ENCODE results near the gene SLC24A5.
A peak's percentile ranks its signal among the peaks of the same experiment; 100 is the strongest.

Gene SLC24A5

DNA sequence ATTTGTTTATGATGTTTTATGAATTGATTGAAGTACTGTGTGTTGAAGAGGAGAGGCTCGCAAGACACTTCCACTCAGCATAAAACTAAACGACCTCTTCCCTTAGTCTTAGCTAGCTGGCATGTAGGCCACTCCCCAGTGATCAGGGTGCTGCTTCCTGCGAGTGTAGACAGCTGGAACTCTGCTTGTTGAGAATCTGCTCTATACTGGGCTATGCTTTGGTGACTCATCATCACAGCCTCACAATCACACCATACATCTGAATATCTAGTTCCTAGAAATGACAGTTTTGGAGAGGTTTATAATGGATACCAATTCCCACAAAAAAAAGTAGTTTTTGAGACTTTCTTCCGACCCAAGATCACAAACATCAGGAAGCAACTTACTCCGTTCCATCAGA is 1.5 kb upstream of the SLC24A5 start:
- no peak for DNase-seq

DNA sequence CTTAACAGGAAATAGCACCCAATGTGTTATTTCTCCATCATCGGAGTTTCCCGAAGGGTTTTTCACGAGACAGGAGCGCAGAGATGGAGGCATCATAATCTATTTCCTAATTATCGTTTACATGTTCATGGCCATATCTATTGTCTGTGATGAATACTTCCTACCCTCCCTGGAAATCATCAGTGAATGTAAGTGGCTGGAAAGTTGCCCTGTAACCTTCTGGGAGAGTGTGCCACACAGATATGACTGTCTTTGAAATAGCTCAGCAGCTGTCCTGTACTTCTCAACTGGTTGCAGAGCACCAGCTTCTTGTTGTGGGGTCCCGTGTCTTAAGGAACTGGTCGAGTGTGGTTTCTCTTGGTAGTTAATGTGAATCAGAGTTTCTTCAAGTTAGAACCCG is 1.1 kb downstream of the SLC24A5 start:
- no peak for DNase-seq

DNA sequence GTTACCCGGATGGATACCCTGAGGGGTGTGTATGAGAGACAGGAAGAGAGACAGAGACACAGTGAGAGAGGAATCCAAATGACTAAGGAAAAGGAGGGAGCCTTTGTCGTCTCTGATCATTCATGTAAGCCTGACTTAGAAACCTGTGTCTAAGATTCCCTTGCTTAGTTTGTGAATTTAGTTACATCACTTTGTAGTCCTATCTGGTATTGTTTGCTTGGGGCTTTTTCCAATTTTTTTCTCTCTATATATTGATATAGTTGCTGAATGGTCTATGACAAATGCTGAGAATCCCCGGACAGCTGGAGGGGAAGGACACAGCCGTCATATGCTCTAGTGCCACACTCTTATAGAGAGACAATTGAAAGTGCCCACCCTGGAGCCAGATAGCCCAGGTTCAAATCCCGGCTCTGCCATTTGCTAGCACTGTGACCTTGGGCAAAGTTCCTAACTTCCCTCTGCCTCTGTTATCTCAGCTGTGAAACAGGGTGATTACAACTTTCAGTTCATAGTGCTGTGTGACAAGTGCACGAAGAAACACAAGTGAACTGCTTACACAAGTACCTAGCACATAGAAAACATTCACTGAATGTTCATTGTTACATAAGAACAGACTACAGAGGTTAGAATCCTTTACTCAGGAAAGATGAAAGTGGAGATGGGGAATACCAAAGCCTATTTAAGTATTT is 6.0 kb downstream of the SLC24A5 start:
- DNase-seq, result no peak

DNA sequence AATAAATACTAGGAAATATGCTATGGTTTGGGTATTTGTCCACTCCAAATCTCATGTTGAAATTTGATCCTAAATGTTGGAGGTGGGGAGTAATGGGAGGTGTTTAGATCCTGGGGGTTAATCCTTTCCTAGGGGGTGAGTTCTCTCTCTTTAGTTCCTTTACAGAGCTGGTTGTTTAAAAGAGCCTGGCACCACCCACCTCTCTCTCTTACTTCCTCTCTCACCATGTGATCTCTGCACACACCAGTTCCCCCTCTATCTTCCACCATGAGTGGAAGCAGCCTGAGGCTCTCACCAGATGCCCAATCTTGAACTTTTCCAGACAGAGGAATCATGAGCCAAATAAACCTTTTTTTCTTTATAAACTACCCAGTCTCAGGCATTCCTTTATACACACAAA is 10.5 kb downstream of the SLC24A5 start:
- no peak for DNase-seq

DNA sequence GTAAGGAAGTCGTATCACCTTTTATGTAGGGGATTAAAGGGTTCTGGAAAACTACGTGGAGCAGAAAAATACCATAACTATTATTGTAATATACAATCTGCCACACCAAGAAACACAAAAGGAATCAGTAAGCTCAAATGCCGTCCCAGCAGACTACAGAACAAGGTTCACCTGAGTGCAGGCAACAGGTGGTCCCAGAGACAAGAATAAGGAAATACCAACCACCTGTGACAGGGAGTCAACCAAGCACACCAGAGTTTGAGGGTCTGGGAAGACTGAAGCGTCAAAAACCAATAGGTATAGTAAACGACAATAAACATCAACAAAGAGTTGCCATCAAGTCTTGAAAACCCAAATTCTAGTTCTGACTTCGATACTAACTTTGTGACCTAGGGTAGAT is 12.1 kb downstream of the SLC24A5 start:
- DNase-seq, result no peak

GRCh38 chr15:48143856-48144255 is 23.1 kb downstream of the SLC24A5 start:
- DNase-seq, result no peak

GRCh38 chr15:48144889-48145288 is 24.1 kb downstream of the SLC24A5 start:
- no peak for DNase-seq

DNA sequence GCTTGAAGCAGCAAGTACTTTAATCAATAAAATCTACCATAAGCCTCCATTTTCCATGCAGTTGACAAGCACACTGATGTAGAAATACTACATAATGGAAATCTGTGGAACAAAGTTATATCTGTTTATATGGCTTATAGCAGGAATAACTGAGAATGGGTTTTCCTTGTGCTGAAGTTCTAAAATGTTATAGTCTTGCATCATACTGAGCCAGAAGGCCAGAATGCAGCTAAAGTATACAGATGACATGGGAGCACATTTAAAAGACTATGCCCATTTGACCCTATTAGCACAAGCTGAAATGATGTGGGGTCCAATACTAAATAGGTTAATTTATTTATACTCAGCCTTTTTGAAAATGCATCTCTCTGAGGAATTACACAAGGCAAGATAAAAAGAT is 25.1 kb downstream of the SLC24A5 start:
- no peak for DNase-seq

- no peak for DNase-seq
Observed at GRCh38 chr15:48147358-48147757, 26.6 kb downstream of the SLC24A5 start.

GRCh38 chr15:48149858-48150257 is 29.1 kb downstream of the SLC24A5 start:
- DNase-seq, result no peak

- no peak for DNase-seq
Observed at GRCh38 chr15:48153526-48153925, 32.7 kb downstream of the SLC24A5 start.

- DNase-seq, result no peak
Observed at GRCh38 chr15:48168616-48169015, 47.8 kb downstream of the SLC24A5 start.

DNA sequence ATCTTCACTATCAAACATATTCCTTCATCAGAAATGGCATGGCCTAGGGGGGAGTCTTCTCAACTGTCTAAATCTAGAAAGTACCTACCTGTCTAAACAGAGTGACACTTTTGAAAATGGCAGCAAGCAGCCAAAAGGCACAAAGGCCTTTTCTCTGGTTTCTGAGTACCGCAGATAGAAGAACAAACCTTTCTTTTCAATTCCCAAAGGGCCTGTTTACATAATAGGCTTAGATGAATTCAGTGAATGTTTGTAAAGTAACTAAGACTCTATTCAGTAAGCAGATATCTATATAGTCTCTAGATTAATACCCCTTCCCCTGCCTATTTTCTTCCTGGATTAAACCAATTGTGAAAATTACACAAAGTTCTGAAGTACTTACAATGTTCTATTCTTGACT is 50.2 kb downstream of the SLC24A5 start:
- no peak for DNase-seq

DNA sequence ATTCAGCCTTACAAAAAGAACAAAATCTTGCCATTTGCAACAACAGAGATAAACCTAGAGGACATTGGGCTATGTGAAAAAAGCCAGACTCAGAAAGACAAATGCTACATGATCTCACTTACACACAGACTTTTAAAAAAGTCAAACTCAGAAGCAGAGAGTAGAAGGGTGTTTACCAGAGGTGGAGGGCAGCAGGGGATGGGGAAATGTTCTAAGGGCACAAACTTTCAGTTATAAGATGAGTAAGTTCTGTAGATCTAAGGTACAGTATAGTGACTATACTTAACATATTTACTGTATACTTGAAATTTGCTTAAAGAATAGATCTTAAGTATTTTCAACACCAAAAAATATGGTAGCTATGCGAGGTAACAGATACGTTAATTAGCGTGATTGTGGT is 54.3 kb downstream of the SLC24A5 start:
- DNase-seq, result no peak

- no peak for DNase-seq
Observed at GRCh38 chr15:48176112-48176511, 55.3 kb downstream of the SLC24A5 start.

GRCh38 chr15:48176957-48177356 is 56.2 kb downstream of the SLC24A5 start:
- no peak for DNase-seq

- peak; percentile 27 for DNase-seq
Observed at GRCh38 chr15:48177383-48177765, 56.6 kb downstream of the SLC24A5 start.

DNA sequence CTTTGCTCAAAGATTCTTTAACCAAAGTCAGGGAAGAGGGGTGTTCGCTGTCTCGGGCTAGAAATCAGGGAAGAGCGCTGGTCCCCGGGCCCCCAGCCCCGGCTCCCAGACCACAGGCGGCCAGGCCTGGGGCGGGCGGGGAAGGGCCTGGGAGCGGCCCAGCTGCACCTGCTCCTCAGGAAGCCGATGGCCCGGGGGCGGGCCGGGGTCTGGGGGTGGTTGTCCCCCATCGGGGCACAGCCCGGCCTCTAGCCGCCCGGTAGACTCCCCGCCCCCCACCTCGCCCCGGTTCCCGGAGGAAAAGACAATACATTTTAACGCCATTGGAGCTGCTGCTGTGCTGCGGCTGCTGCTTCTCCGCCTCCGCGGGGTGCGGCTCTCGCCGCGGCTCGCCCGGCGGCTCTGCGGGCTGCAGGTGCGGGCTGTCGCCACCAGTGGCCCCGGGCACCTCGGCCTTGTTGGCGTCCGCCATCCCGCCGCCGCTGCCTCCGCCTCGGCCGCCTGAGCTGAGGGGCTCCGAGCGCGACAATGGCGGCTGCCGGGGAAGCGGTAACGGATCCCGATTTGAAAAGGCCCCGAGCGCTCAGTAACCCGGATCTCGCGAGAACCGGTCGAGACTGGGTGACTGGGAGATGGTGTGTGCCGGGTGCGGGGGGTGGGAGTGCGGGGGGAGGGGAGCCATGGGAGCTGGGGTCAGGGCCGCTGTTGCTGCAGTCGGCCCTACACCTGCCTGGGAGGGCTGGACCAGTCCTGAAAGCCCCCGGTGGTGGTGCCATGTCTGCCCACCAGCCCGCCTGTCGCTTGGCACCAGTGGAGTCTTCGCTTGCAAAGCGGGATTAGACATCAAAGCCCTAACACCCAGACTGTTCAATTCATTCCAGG is 57.2 kb downstream of the SLC24A5 start, which contains the start of gene MYEF2:
MYEF2 (minus strand) TSS at position 530 of the 882 bp plus-strand sequence; CDS start at position 472, 58 bp downstream.
- DNase-seq, result peak; percentile 91

DNA sequence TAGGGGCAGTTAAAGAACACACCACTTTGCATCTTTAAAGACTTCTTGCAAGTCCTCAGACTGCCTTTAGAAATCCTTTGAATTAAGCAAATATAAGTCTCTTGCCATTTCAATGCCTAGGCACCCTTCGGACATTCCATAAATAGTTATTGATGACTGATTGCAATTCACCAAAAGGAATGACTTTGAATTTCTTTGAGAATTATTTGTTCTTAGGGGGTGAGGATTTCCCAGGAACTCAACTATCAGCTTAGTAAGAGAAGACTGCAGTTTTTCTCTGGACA is 57.8 kb downstream of the SLC24A5 start:
- DNase-seq, result no peak

- DNase-seq, result no peak
Observed at GRCh38 chr15:48182749-48183148, 62.0 kb downstream of the SLC24A5 start.

- DNase-seq, result no peak
Observed at GRCh38 chr15:48185529-48185928, 64.7 kb downstream of the SLC24A5 start.

DNA sequence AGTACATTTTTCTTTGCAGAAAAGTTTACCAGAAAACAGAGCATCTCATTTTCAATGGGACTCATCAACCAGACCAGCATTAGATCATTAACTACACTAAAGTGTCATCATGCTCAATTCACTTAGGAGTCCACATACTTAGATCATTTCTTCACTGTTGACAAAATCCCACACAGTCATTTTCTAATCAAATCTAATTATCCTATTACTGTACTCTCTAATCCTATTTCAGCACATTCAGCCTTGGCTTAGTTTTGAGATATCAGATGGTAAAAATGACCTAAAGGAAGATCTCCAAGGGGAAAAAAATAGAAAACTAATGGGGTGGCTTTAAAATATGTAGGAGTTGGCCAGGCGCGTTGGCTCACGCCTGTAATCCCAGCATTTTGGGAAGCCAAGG is 65.5 kb downstream of the SLC24A5 start:
- no peak for DNase-seq

DNA sequence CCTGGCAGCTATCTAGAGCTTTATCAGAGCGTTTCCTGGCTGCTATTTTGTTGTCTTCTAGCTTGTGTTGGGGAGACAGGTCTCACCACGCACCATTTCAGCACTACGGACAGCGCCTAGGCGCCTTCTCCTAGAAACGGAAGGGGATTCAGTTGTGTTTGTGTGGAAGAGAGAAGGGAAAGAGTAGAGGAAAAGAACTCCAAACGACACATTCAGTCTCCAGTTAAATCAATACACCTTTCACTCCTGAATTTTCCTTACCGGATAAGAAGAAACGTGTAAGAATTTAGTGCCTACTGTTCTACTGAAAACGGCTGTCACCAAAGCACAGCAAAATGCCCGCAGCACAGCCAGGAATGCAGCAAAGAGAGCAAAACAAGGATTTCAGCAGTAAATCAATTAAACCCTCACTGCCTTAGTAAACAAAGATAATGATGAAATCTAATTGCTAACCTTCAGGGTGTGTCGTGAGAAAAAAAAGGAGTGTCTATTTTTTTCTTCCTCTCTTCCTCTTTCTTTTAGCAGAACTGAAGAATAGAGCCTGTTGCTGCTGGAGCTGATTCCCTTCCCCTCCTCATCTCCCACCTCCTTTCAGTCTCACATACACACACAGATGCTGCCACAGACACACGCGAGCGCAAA is 70.3 kb downstream of the SLC24A5 start:
- no peak for DNase-seq

GRCh38 chr15:48191574-48192225 is 70.9 kb downstream of the SLC24A5 start, which contains the start of gene CTXN2:
TSS of gene CTXN2 (plus strand) at chr15:48191665. CDS start at chr15:48201301, 9,636 bp downstream.
- no peak for DNase-seq
